HUES64 (cell line): ENCODE data around the gene CDCA3.

ENCODE experiments used
- H3K27ac ChIP-seq: 2 replicates; pipeline ENCODE4 v1.7.0; 2013; ENCODE audit warnings: low read depth, low read length, inconsistent platforms
- H3K27me3 ChIP-seq: 2 replicates; pipeline ENCODE4 v1.6.1; 2013; ENCODE audit warnings: mild to moderate bottlenecking, low read length; ENCODE audit not compliant: insufficient read depth
- H3K36me3 ChIP-seq: 2 replicates; pipeline ENCODE4 v1.6.1; 2013; ENCODE audit warnings: mild to moderate bottlenecking, low read length; ENCODE audit not compliant: insufficient read depth
- H3K4me1 ChIP-seq: 2 replicates; pipeline ENCODE4 v1.6.1; 2013; ENCODE audit warnings: mild to moderate bottlenecking, low read length, moderate library complexity; ENCODE audit not compliant: insufficient read depth
- H3K4me3 ChIP-seq: 2 replicates; pipeline ENCODE4 v1.5.1; 2013; ENCODE audit warnings: mild to moderate bottlenecking, low read length, moderate library complexity
- H3K9ac ChIP-seq: 2 replicates; pipeline ENCODE4 v1.6.1; 2013; ENCODE audit warnings: mild to moderate bottlenecking, low read depth, low read length
- H3K9me3 ChIP-seq: 2 replicates; pipeline ENCODE4 v1.6.1; 2013; ENCODE audit warnings: low read depth, low read length; ENCODE audit not compliant: insufficient read depth
- WGBS: fragments of 150-250, 120-280 bp; methylation state at CpG from one replicate; pipeline ENCODE4 v1.1.7; 2013; ENCODE audit warnings: missing lambda C conversion rate; 5-methylcytosine and 5-hydroxymethylcytosine counted together

Gene CDCA3

GRCh38 chr12:6850796-6851152 lies 312 bp downstream of the CDCA3 start:
- H3K4me3 ChIP-seq: peak overlapping the region; percentile 70
- no peaks in the 10 kb centered on the region for H3K9me3 ChIP-seq
- H3K4me1 ChIP-seq: peaks cover 10% of the 10 kb centered on the region
- H3K27me3 ChIP-seq: no peaks in the 10 kb centered on the region
- peak overlapping the region; percentile 19; the same call in 1 of the 2 replicates for H3K27ac ChIP-seq
- H3K36me3 ChIP-seq: peaks cover 50% of the 10 kb centered on the region
- WGBS: 9% methylated on average over 16 of the region's 16 CpGs
- peak overlapping the region; percentile 67 for H3K9ac ChIP-seq

GRCh38 chr12:6849976-6850560 lies 1.0 kb downstream of the CDCA3 start:
- peaks cover 10% of the 10 kb centered on the region for H3K4me1 ChIP-seq
- no peaks in the 10 kb centered on the region for H3K27me3 ChIP-seq
- H3K36me3 ChIP-seq: peaks cover 51% of the 10 kb centered on the region
- peak overlapping the region; percentile 70 for H3K4me3 ChIP-seq
- H3K27ac ChIP-seq: no peak overlapping the region
- H3K9ac ChIP-seq: peak overlapping the region; percentile 67
- WGBS: 86% methylated on average over 10 of the region's 10 CpGs
- no peaks in the 10 kb centered on the region for H3K9me3 ChIP-seq

GRCh38 chr12:6849427-6849826 lies 1.7 kb downstream of the CDCA3 start:
- 93% methylated on average over 2 of the region's 2 CpGs for WGBS
- H3K27me3 ChIP-seq: no peaks in the 10 kb centered on the region
- no peak overlapping the region for H3K9ac ChIP-seq
- H3K9me3 ChIP-seq: no peaks in the 10 kb centered on the region
- peaks cover 10% of the 10 kb centered on the region for H3K4me1 ChIP-seq
- H3K27ac ChIP-seq: no peak overlapping the region
- no peak overlapping the region for H3K4me3 ChIP-seq
- H3K36me3 ChIP-seq: peaks cover 56% of the 10 kb centered on the region

- Histone ChIP-seq H3K9ac (no peak overlapping the region), H3K9me3 (no peaks in the 10 kb centered on the region), H3K4me1 (0 out of 2 replicates have a peak, but pooled peaks cover 2% of the 10 kb centered on the region), H3K27me3 (no peaks in the 10 kb centered on the region), H3K36me3 (peaks cover 65% of the 10 kb centered on the region), H3K4me3 (no peak overlapping the region), H3K27ac (no peak overlapping the region)
- WGBS: 92% methylated on average over 2 of the region's 2 CpGs
Measured at GRCh38 chr12:6847676-6848075, 3.4 kb downstream of the CDCA3 start.

- Histone ChIP-seq H3K4me3 (no peak overlapping the region), H3K9ac (no peak overlapping the region), H3K27ac (no peak overlapping the region), H3K4me1 (0 out of 2 replicates have a peak, but pooled peaks cover 2% of the 10 kb centered on the region), H3K27me3 (no peaks in the 10 kb centered on the region), H3K36me3 (peaks cover 77% of the 10 kb centered on the region), H3K9me3 (no peaks in the 10 kb centered on the region)
- WGBS: 93% methylated on average over 7 of the region's 7 CpGs
Measured at GRCh38 chr12:6846316-6846869, 4.7 kb downstream of the CDCA3 start.

GRCh38 chr12:6845395-6845794 lies 5.7 kb downstream of the CDCA3 start:
- H3K36me3 ChIP-seq: peaks cover 78% of the 10 kb centered on the region
- WGBS: 90% methylated on average over 17 of the region's 17 CpGs

GRCh38 chr12:6843118-6843902 lies 7.8 kb downstream of the CDCA3 start:
- no peak overlapping the region for H3K27ac ChIP-seq
- no peaks in the 10 kb centered on the region for H3K27me3 ChIP-seq
- WGBS: 80% methylated on average over 16 of the region's 16 CpGs
- H3K4me3 ChIP-seq: no peak overlapping the region
- peaks cover 80% of the 10 kb centered on the region for H3K36me3 ChIP-seq
- peaks cover 12% of the 10 kb centered on the region; the same call in 1 of the 2 replicates for H3K4me1 ChIP-seq
- H3K9ac ChIP-seq: no peak overlapping the region
- H3K9me3 ChIP-seq: no peaks in the 10 kb centered on the region

More at GRCh38 chr12:6845395-6845794, 5.7 kb downstream of the CDCA3 start:
- no peak overlapping the region for H3K4me3 ChIP-seq
- no peak overlapping the region for H3K9ac ChIP-seq
- H3K27ac ChIP-seq: no peak overlapping the region
- H3K27me3 ChIP-seq: no peaks in the 10 kb centered on the region
- no peaks in the 10 kb centered on the region for H3K9me3 ChIP-seq
- H3K4me1 ChIP-seq: 0 out of 2 replicates have a peak, but pooled peaks cover 2% of the 10 kb centered on the region

- H3K4me1 ChIP-seq: peaks cover 12% of the 10 kb centered on the region; the same call in 1 of the 2 replicates
- no peaks in the 10 kb centered on the region for H3K9me3 ChIP-seq
- H3K36me3 ChIP-seq: peaks cover 80% of the 10 kb centered on the region
- H3K27me3 ChIP-seq: no peaks in the 10 kb centered on the region
- 94% methylated on average over 4 of the region's 4 CpGs for WGBS
- no peak overlapping the region for H3K27ac ChIP-seq
- H3K9ac ChIP-seq: no peak overlapping the region
- H3K4me3 ChIP-seq: no peak overlapping the region
Measured at GRCh38 chr12:6842075-6842474, 9.0 kb downstream of the CDCA3 start.

- H3K9me3 ChIP-seq: no peaks in the 10 kb centered on the region
- no peaks in the 10 kb centered on the region for H3K27me3 ChIP-seq
- WGBS: 89% methylated on average over 24 of the region's 24 CpGs
- H3K4me1 ChIP-seq: peaks cover 12% of the 10 kb centered on the region; the same call in 1 of the 2 replicates
- H3K36me3 ChIP-seq: peaks cover 80% of the 10 kb centered on the region
- H3K27ac ChIP-seq: 0 out of 2 replicates have a peak within 1 kb of the TSS, but pooled peaks have one; percentile 28
- no peak within 1 kb of the TSS for H3K4me3 ChIP-seq
- peak within 1 kb of the TSS; percentile 27; the same call in 1 of the 2 replicates for H3K9ac ChIP-seq
Measured at GRCh38 chr12:6840761-6841515, 10.1 kb downstream of the CDCA3 start, which contains the start of gene GNB3. Gene GNB3, plus strand, starts transcription at chr12:6840925. Its CDS starts 363 bp downstream, at chr12:6841288.

- no peak overlapping the region for H3K9ac ChIP-seq
Measured at GRCh38 chr12:6840330-6840729, 10.8 kb downstream of the CDCA3 start.

More at GRCh38 chr12:6840330-6840729, 10.8 kb downstream of the CDCA3 start:
- H3K4me1 ChIP-seq: peaks cover 12% of the 10 kb centered on the region; the same call in 1 of the 2 replicates
- no peak overlapping the region for H3K4me3 ChIP-seq
- no peaks in the 10 kb centered on the region for H3K27me3 ChIP-seq
- whole genome bisulfite sequencing: 95% methylated on average over 1 of the region's 1 CpG
- H3K36me3 ChIP-seq: peaks cover 76% of the 10 kb centered on the region
- no peaks in the 10 kb centered on the region for H3K9me3 ChIP-seq
- no peak overlapping the region for H3K27ac ChIP-seq
